ENCODE results near the gene RING1. TPM values are rescaled to one million over a fixed set of nuclear protein-coding genes. Genes with fewer than 3 reads are reported as not detected.

Gene RING1
- total RNA-seq, 1 experiment from 2014 or later: 45.9 TPM

DNA sequence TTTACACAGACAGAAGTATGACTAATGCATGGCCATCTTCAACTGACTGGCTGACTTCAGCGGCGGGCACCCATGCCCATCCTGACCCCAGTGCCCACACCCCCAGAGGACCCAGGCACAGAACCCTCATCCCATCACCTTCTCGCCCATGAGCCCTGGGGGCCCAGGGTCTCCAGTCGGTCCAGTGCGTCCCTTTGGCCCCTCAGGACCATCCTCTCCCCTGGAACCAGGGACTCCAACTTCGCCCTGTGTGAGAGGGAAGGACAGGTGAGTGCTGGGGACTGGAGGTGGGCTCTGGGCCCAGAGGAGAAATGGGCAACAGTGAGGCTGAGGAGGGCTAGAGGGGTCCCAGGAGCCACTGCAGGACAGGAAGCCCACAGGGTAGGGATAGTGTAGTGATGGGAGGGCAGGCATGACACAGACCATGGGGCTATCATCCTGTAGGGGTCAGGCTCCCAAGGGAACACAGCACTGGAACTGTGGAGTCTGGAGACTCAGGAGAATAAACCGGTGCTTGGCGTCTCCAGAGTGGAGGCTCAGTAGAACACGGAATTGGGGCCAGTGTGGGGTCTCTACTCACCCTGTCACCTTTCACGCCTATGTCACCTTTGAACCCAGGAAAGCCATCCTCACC is 32.7 kb upstream of the RING1 start:
- H3K4me1 ChIP-seq (ENCODE audit: control insufficient read depth in 1 of 2, insufficient read depth in 2 of 2, low read length in 2 of 2): no peaks in the 10 kb centered on the region
- H2AFZ ChIP-seq (ENCODE audit: low read depth, low read length, poor library complexity, severe bottlenecking): no peak overlapping the region
- CTCF ChIA-PET: no interaction called here
- DNase-seq (ENCODE audit: low read depth, low spot score) (no peak), ATAC-seq (0 out of 2 replicates have a peak, but pooled peaks have one; percentile 23)
- intact Hi-C loops (cut with micrococcal nuclease): no loop called here
- no TSS peak for BruUV-seq (replicated peaks)
- POLR2A ChIA-PET: no interaction called here
- H3K4me3 ChIP-seq (replicated peaks in 1 of 2; ENCODE audit: low read depth in 1 of 2, low read length in 2 of 2): no peak overlapping the region
- no peaks in the 10 kb centered on the region for H3K79me2 ChIP-seq (ENCODE audit: insufficient read depth, low read length)
- no peak overlapping the region for H3K27ac ChIP-seq (ENCODE audit: low read depth, low read length)
- no peak overlapping the region for H3K4me2 ChIP-seq (ENCODE audit: low read length)
- no peaks in the 10 kb centered on the region for H3K9me2 ChIP-seq (ENCODE audit: insufficient read depth)
- no peaks in the 10 kb centered on the region for H4K20me1 ChIP-seq (ENCODE audit: insufficient read depth)
- RAD21 ChIA-PET (ENCODE audit: low non-redundant PET in 1 of 2, low total read pairs in 2 of 2, uncharacterized antibody in 2 of 2, unreplicated experiment in 2 of 2): no interaction called here
- TF ChIP-seq POLR2AphosphoS5 (IDR thresholded peaks at IDR 0.05; ENCODE audit: low read depth, low read length) (no peak), CBX3 (IDR thresholded peaks at IDR 0.05; ENCODE audit: low read depth) (no peak)
- TF ChIP-seq, protein P1, sequence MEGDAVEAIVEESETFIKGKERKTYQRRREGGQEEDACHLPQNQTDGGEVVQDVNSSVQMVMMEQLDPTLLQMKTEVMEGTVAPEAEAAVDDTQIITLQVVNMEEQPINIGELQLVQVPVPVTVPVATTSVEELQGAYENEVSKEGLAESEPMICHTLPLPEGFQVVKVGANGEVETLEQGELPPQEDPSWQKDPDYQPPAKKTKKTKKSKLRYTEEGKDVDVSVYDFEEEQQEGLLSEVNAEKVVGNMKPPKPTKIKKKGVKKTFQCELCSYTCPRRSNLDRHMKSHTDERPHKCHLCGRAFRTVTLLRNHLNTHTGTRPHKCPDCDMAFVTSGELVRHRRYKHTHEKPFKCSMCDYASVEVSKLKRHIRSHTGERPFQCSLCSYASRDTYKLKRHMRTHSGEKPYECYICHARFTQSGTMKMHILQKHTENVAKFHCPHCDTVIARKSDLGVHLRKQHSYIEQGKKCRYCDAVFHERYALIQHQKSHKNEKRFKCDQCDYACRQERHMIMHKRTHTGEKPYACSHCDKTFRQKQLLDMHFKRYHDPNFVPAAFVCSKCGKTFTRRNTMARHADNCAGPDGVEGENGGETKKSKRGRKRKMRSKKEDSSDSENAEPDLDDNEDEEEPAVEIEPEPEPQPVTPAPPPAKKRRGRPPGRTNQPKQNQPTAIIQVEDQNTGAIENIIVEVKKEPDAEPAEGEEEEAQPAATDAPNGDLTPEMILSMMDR (IDR thresholded peaks at IDR 0.05 in 2 of 3, conservative IDR thresholded peaks at IDR 0.05 in 1 of 3; ENCODE audit: borderline replicate concordance in 1 of 3, insufficient read depth in 1 of 3, low read depth in 2 of 3, low read length in 2 of 3): peak in 1 of 3 experiments; percentile 11; a peak in 1 of 6 replicates
- no peaks in the 10 kb centered on the region for H3K9me3 ChIP-seq (ENCODE audit: control insufficient read depth in 1 of 2, insufficient read depth in 1 of 2, low read depth in 1 of 2, low read length in 2 of 2)
- H3K36me3 ChIP-seq (ENCODE audit: control insufficient read depth in 1 of 2, insufficient read depth in 2 of 2, low read length in 2 of 2): no peaks in the 10 kb centered on the region
- H3K27me3 ChIP-seq (ENCODE audit: insufficient read depth, low read length): no peaks in the 10 kb centered on the region
- no peak overlapping the region for H3K9ac ChIP-seq (ENCODE audit: low read length)

DNA sequence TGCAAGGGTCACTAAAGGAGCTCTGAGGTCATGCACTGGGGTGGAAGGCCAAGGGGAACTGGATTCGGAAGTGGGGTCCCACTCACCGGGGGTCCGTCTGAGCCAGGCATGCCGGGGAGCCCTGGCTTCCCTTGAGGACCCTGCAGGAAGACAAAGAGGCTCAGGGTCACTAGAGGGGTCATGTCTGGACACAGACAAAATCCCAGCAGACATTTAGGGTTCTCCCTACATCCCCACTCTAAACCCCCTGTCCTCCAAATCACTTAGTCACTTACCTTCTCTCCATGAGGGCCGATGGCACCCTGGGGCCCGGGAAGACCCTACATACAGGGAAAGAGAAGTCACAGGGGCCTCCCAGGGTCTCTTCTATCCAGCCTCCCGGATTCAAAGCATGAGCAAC is 31.4 kb upstream of the RING1 start:
- Histone ChIP-seq H3K4me3 (replicated peaks in 1 of 2; ENCODE audit: low read depth in 1 of 2, low read length in 2 of 2) (no peak overlapping the region), H3K36me3 (ENCODE audit: control insufficient read depth in 1 of 2, insufficient read depth in 2 of 2, low read length in 2 of 2) (no peaks in the 10 kb centered on the region), H3K9me3 (ENCODE audit: control insufficient read depth in 1 of 2, insufficient read depth in 1 of 2, low read depth in 1 of 2, low read length in 2 of 2) (no peaks in the 10 kb centered on the region), H3K27me3 (ENCODE audit: insufficient read depth, low read length) (no peaks in the 10 kb centered on the region), H4K20me1 (ENCODE audit: insufficient read depth) (no peaks in the 10 kb centered on the region), H3K79me2 (ENCODE audit: insufficient read depth, low read length) (no peaks in the 10 kb centered on the region), H3K4me1 (ENCODE audit: control insufficient read depth in 1 of 2, insufficient read depth in 2 of 2, low read length in 2 of 2) (no peaks in the 10 kb centered on the region), H3K9ac (ENCODE audit: low read length) (no peak overlapping the region), H3K4me2 (ENCODE audit: low read length) (no peak overlapping the region), H3K9me2 (ENCODE audit: insufficient read depth) (no peaks in the 10 kb centered on the region), H2AFZ (ENCODE audit: low read depth, low read length, poor library complexity, severe bottlenecking) (no peak overlapping the region), H3K27ac (ENCODE audit: low read depth, low read length) (no peak overlapping the region)
- POLR2A ChIA-PET: no interaction called here
- TF ChIP-seq POLR2A (IDR thresholded peaks at IDR 0.05; ENCODE audit: borderline replicate concordance, extremely low read depth, insufficient read depth, insufficient read length): no peak
- no peak for TF ChIP-seq POLR2AphosphoS5 (IDR thresholded peaks at IDR 0.05; ENCODE audit: low read depth, low read length)
- TF ChIP-seq ZFX (IDR thresholded peaks at IDR 0.05): no peak
- CTCF ChIA-PET: no interaction called here
- no peak for DNase-seq (ENCODE audit: low read depth, low spot score)
- intact Hi-C loops (cut with micrococcal nuclease): no loop called here
- ATAC-seq: no peak
- no TSS peak for BruUV-seq (replicated peaks)
- RAD21 ChIA-PET (ENCODE audit: low non-redundant PET in 1 of 2, low total read pairs in 2 of 2, uncharacterized antibody in 2 of 2, unreplicated experiment in 2 of 2): no interaction called here

Data from HCT116 (cell line).